Prostate gland (tissue), 2 donors: ENCODE measurements around the gene CRBN.

Source experiments
- POLR2A ChIP-seq: fragments of 450-650 bp; IDR thresholded peaks from one replicate; pipeline ENCODE4 v1.6.1; 2016; ENCODE audit warnings: antibody characterized with exemption, mild to moderate bottlenecking
- TF ChIP-seq, protein P1 (sequence below), 4 experiments: fragments of 200-600 bp in 2 of 4; fragments of 450-650 bp in 2 of 4; sonication (generic) in 2 of 4; IDR thresholded peaks; 1 replicate in 3 of 4; 2 replicates in 1 of 4; pipeline ENCODE4 v1.5.1; 2016 to 2019; ENCODE audit warnings: antibody characterized with exemption in 4 of 4, mild to moderate bottlenecking in 2 of 4, moderate library complexity in 2 of 4

DNA sequence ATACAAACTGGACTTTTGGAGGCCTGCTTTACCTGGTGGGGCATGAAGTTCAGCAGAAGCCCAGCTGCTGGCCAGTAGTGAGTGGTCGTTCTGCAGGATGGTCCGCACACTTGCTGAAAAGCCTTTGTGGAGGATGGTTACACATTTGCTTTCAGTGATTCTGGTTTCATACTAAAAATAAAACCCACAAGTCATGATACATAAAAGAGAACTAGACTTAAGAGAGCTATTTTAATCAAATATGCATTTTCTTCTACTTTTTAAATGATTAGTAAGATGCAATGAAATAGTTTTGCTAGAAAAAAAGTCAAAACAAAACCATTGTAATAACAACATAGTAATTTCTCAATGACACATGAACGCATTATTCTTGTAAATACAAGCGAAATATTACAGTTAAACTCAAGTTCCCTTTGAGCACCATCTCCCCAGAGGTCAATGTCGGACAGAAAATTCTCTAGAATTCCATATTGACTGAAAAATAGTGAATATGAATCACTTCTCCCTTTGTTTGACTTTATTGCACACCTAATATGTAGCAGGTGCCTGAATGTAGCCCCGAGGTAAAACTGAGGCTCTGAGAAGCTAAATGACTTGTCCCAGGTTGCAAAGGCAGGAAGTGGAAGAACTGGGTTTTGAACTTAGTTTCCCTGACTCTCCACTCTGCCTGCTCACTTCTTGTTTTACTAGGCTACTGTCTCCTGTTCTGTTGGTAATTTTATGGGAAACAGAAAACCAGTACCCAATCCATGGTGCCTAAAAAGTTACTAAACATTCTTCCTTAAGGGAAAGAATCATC lies 77.6 kb downstream of the CRBN start:
- no peak for TF ChIP-seq POLR2A
- TF ChIP-seq, protein P1, sequence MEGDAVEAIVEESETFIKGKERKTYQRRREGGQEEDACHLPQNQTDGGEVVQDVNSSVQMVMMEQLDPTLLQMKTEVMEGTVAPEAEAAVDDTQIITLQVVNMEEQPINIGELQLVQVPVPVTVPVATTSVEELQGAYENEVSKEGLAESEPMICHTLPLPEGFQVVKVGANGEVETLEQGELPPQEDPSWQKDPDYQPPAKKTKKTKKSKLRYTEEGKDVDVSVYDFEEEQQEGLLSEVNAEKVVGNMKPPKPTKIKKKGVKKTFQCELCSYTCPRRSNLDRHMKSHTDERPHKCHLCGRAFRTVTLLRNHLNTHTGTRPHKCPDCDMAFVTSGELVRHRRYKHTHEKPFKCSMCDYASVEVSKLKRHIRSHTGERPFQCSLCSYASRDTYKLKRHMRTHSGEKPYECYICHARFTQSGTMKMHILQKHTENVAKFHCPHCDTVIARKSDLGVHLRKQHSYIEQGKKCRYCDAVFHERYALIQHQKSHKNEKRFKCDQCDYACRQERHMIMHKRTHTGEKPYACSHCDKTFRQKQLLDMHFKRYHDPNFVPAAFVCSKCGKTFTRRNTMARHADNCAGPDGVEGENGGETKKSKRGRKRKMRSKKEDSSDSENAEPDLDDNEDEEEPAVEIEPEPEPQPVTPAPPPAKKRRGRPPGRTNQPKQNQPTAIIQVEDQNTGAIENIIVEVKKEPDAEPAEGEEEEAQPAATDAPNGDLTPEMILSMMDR (IDR thresholded peaks at IDR 0.05) = no peak
